ENCODE data around the gene PDE4D.

- TF ChIP-seq CTCF (IDR thresholded peaks at IDR 0.05) (no peak), EZH2 (IDR thresholded peaks at IDR 0.05; ENCODE audit: borderline replicate concordance, insufficient read depth, low read depth, low read length, poor library complexity, severe bottlenecking) (no peak)
Measured at GRCh38 chr5:59790376-59790775, 103.2 kb downstream of the PDE4D start.
